AG09309 (cell line): ENCODE measurements around the gene KHDRBS2.
A peak's percentile ranks its signal among the peaks of the same experiment; 100 is the strongest.

Source experiments
- DNase-seq: peaks from one replicate; pipeline ENCODE4 v3.0.0-alpha.2; 2010; ENCODE audit warnings: low read depth
- H3K4me3 ChIP-seq: 2 replicates; pipeline ENCODE4 v1.5.1; 2011; ENCODE audit warnings: mild to moderate bottlenecking, low read depth, low read length, moderate library complexity; ENCODE audit not compliant: control insufficient read depth
- TF ChIP-seq, protein P1 (sequence below): IDR thresholded peaks from 2 replicates; pipeline ENCODE4 v1.5.1; 2011; ENCODE audit warnings: mild to moderate bottlenecking, low read depth, low read length, inconsistent platforms; ENCODE audit not compliant: insufficient read depth, control insufficient read depth; ENCODE audit errors: missing control alignments

The KHDRBS2 gene

DNA sequence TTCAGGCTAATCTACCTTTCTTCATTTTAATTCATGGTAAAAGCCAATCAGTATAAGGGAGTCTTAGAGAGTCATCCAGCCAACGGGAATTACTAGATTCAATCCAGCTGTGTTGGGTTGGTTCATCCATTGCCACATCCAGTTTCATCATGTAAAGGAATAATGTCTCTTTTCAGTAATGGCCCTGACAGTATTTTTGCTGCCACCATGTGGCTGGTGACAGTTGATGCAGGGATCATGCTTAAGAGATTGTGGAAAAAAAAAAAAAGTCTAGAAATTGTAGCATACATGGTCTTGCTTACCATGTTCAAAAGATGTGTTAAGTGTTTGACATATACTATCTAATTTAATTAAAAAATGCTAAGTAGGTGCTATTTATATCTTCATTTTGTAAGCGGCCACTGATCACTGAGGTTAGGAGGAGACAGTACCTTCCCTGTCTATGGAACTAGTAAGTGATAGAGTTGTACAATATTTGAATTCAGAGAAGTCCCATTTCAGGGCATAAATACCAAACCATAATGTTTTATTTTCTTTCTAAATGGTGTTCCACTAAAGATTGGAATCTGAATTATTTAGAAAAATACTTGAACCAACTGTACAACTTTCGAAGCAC, 135.9 kb downstream of the KHDRBS2 start:
- TF ChIP-seq, protein P1, sequence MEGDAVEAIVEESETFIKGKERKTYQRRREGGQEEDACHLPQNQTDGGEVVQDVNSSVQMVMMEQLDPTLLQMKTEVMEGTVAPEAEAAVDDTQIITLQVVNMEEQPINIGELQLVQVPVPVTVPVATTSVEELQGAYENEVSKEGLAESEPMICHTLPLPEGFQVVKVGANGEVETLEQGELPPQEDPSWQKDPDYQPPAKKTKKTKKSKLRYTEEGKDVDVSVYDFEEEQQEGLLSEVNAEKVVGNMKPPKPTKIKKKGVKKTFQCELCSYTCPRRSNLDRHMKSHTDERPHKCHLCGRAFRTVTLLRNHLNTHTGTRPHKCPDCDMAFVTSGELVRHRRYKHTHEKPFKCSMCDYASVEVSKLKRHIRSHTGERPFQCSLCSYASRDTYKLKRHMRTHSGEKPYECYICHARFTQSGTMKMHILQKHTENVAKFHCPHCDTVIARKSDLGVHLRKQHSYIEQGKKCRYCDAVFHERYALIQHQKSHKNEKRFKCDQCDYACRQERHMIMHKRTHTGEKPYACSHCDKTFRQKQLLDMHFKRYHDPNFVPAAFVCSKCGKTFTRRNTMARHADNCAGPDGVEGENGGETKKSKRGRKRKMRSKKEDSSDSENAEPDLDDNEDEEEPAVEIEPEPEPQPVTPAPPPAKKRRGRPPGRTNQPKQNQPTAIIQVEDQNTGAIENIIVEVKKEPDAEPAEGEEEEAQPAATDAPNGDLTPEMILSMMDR, result peak; percentile 31
- DNase-seq, result no peak
- no peak overlapping the region for H3K4me3 ChIP-seq

DNA sequence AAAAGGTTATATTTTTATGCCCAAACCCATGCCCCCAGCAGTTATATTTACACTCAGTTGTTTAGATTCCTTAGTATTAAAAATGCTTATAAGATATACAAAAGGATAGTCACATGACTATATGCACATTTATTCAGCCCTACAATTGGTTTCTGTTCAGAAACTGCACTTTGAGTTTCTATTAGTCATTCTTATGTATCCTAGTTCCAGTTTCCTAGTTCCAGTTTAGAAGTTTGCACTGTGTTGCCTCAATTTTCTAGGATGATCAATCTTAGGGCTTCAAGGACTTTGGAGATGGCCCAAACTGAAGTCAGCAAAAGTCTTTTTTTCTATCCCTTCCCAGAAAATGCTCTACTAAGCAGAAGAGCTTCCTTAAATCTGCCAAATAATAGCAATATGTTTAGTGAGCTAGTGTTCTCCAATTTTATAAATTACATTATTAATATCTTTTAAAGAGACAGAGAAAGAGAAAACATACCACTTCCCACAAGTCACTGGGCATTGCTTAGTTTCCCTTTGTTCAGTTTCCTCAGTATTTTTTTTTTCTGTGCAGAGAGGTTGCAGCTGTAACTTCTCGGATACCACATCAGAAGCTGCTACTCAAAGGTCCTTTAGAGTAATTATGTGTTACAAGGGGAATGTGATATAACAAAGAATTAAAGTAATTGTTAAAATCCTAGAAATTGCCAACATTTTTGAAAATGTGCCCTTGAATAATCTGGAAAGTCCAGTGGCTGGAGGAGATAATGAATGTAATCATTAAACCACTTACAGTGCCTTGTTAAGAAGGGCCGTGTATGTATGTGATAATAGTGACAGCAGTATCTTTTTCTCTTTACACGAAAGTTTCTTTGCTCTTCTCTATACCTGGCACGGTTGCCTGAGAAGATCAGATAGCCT, 138.8 kb downstream of the KHDRBS2 start:
- no peak for DNase-seq
- TF ChIP-seq, protein P1, result no peak
- H3K4me3 ChIP-seq, result no peak overlapping the region

DNA sequence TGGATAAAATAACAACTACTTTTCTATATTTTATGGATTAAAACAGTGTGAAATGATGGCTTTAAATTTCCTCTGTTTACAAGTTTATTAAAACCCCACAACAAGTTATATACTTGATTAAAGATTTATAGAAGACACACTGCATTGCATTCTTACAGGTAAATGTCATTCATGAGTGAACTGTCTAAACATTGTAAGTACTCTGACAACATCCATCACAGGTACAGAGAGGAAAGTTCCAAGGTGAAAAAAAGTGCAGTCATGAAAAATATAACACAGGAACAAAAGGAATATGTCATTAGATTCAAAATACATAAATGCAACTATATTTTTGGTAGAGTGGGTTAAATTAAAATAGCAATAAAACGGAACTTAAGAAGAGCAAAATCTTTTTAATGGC, 156.9 kb downstream of the KHDRBS2 start:
- no peak for DNase-seq
- no peak overlapping the region for H3K4me3 ChIP-seq
- TF ChIP-seq, protein P1, result no peak

DNA sequence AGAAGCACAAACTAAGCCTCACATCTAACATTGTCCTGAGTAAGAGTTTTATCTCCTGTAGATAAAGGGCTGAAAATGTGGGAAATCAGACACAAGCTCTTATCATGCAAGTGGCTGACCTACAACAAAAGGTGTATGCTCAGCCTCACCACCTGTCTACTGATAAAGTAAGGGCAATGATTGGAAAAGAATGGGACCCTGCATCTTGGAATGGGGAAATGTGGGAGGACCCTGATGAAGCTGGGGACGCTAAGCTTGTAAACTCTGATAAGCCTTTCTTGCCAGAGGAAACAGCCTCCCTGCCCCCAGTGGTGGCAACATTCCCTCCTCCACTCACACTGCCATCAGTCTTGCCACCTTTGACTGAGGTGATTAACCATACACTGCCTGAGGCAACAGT, 166.6 kb downstream of the KHDRBS2 start:
- H3K4me3 ChIP-seq, result no peak overlapping the region
- no peak for DNase-seq
- TF ChIP-seq, protein P1, result no peak

DNA sequence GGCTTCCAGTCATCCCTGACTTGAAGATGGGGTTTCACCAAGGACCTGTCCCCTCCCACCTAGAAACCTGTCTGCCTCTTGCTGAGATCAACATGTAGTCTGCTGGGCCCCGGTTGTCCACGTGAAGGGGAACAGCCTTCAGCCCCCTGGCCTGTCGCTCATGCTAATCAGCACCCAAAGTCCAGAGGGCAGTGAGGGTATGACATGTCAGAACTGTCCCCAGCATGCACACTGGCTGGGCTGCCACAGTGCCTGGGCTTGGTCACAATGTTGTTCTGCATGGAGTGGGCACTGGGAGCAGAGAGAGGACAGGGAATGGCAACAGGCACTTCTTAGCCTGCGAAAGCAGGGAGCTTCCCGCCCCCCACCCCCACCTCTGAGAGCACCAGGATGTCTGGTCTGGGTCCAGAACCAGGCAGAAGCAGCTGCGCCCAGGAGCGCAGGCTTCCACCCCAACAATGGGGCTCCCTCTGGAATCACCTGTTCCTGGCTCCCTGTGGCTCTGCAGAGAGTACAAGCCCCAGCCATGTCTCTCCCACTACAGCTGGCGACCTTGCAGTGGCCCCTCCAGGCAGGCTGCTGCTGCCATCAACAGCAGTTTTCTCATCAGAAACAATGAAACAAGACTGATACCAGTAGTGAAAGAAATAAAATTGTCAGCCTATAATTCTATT, 182.7 kb downstream of the KHDRBS2 start:
- H3K4me3 ChIP-seq, result no peak overlapping the region
- TF ChIP-seq, protein P1, result no peak
- DNase-seq, result no peak

DNA sequence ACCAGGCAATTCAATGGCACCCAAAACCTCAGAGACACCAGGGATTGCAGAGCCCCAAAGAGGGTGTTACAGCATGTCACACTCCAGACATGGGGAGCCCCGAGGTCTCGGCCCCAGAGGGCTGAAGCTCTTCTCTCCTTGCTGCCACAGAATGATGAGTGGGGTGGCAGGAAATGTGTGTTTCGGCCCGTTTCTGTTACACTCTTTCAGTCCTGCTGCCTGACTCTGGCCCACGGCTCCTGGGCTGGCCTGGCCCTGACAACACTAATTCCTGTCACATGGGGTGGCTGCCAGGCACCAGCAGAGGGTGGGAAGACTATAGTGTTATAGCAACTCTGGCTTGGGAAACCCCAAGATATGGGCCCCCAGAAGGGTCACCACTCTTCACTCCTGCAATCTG, 183.6 kb downstream of the KHDRBS2 start:
- H3K4me3 ChIP-seq, result no peak overlapping the region
- TF ChIP-seq, protein P1, result no peak
- DNase-seq, result no peak
